GM12891 (cell line): ENCODE measurements around the gene HCN2.

Experiments used
- PAX5 ChIP-seq: IDR thresholded peaks from 2 replicates; pipeline ENCODE4 v1.6.1; 2011; ENCODE audit warnings: low read length, moderate library complexity, mild to moderate bottlenecking; ENCODE audit not compliant: insufficient read depth, severe bottlenecking
- POLR2AphosphoS5 ChIP-seq: IDR thresholded peaks from 2 replicates; pipeline ENCODE4 v1.6.1; 2011; ENCODE audit warnings: low read depth, low read length, control low read depth
- POU2F2 ChIP-seq: IDR thresholded peaks from 2 replicates; pipeline ENCODE4 v1.6.1; 2011; ENCODE audit warnings: low read depth, mild to moderate bottlenecking, control low read depth, low read length, moderate library complexity
- TAF1 ChIP-seq: IDR thresholded peaks from 2 replicates; pipeline ENCODE4 v1.6.1; 2011; ENCODE audit warnings: low read depth, low read length, control low read depth

- TF ChIP-seq TAF1 (no peak), POLR2AphosphoS5 (no peak), PAX5 (no peak), POU2F2 (no peak)
Measured at GRCh38 chr19:622666-623065, 33.0 kb downstream of the HCN2 start.
